Heart left ventricle (tissue), 16 donors: ENCODE data around the gene NDUFS5. TPM values are rescaled to one million over a fixed set of nuclear protein-coding genes. Genes with fewer than 3 reads are reported as not detected.
"Not testable (repeated sequence)": the region's sequence is repeated elsewhere in the genome, so short reads cannot be mapped to it uniquely, and the experiment has no call there.

ENCODE experiments used
- ATAC-seq, 4 donors: fragments of 200-7000 bp; cut with Tn5 transposase; one replicate each; pipeline ENCODE4 v1.9.1; 2020 to 2022; ENCODE audit warnings: moderate library complexity in 4 of 4, mild to moderate bottlenecking in 3 of 4, moderate number of reproducible peaks in 1 of 4
- DNase-seq, 5 donors: peaks; one replicate each; pipeline ENCODE4 v3.0.0-alpha.2; 2020
- H3K27ac ChIP-seq, 12 donors: fragments of 200-600 bp; sonication (generic) in 4 of 12; one replicate each; pipeline versions ENCODE4 v1.5.0 to v1.8.0; 2016 to 2022; ENCODE audit warnings: mild to moderate bottlenecking in 2 of 12
- H3K27me3 ChIP-seq, 9 donors: fragments of 200-600 bp; sonication (generic) in 2 of 9; one replicate each; pipeline versions ENCODE4 v1.5.1 to v1.8.0; 2016 to 2022; ENCODE audit warnings: mild to moderate bottlenecking in 3 of 9
- H3K36me3 ChIP-seq, 9 donors: fragments of 200-600 bp; sonication (generic) in 2 of 9; one replicate each; pipeline versions ENCODE4 v1.5.0 to v1.8.0; 2018 to 2022; ENCODE audit warnings: mild to moderate bottlenecking in 2 of 9
- H3K4me1 ChIP-seq, 12 donors: fragments of 200-600 bp; sonication (generic) in 4 of 12; one replicate each; pipeline versions ENCODE4 v1.5.0 to v1.8.0; 2016 to 2022; ENCODE audit warnings: mild to moderate bottlenecking in 3 of 12
- H3K4me3 ChIP-seq, 12 donors: fragments of 200-600 bp; sonication (generic) in 4 of 12; one replicate each; pipeline versions ENCODE4 v1.5.0 to v1.8.0; 2017 to 2022; ENCODE audit warnings: mild to moderate bottlenecking in 9 of 12, moderate library complexity in 4 of 12
- H3K9me3 ChIP-seq, 12 donors: fragments of 200-600 bp; sonication (generic) in 4 of 12; one replicate each; pipeline versions ENCODE4 v1.5.0 to v1.8.0; 2016 to 2022; ENCODE audit warnings: mild to moderate bottlenecking in 1 of 12
- POLR2A ChIP-seq, 2 donors: fragments of 450-650 bp; IDR thresholded peaks; one replicate each; pipeline ENCODE4 v1.6.1; 2017; ENCODE audit warnings: antibody characterized with exemption in 2 of 2, mild to moderate bottlenecking in 2 of 2, moderate library complexity in 2 of 2
- WGBS, 4 donors: extraction: QIAGEN DNeasy Blood & Tissue Kit in 2 of 4; methylation state at CpG; one replicate each; pipeline versions ENCODE4 v1.1.5 to v1.1.7; 2013 to 2018; 5-methylcytosine and 5-hydroxymethylcytosine counted together
- intact Hi-C, 10 donors: fragments of 100-400 bp; cut with DNase I; formaldehyde crosslinking; loops; one replicate each; pipeline versions ENCODE4 v1.11.1 to v1.14.2; 2022
- polyA plus RNA-seq, 2 donors: library from polyadenylated mRNA; stranded (reverse); fragments of 200-250 nt; gene quantifications; one replicate each; pipeline ENCODE4 v1.2.3, GENCODE V29; 2013
- total RNA-seq, 9 donors: library from RNA; depleted of rRNA in 2 of 9; stranded (reverse); fragments of >200 nt in 2 of 9; fragmentation: NEBNext Ultra II Directional in 3 of 9; extraction: Animal tissue kit (Norgen Biotek cat#: 25700) in 3 of 9; gene quantifications; one replicate each; pipeline versions ENCODE4 v1.1.0 to v1.2.4, GENCODE V29; 2016 to 2023
- TF ChIP-seq, protein P1 (sequence below), 12 donors: fragments of 200-600 bp; sonication (generic) in 4 of 12; IDR thresholded peaks; one replicate each; pipeline versions ENCODE4 v1.5.0 to v1.8.0; 2018 to 2022; ENCODE audit warnings: antibody characterized with exemption in 12 of 12, mild to moderate bottlenecking in 5 of 12
- donor health status: ischemic (EF 13 %, LVEDD 7.1; RV severe dilation, severe dysfunction).
- donor health status: healthy with polysubstance abuse.
- donor health status: DM: no; HTN: yes; CAD: no.
- donor health status: DM: no; HTN: no; CAD: no.
- donor health status: ischemic (EF 25% LVEDD 6.9; RV normal size, moderate dysfunction).
- donor health status: ischemic (EF 25% LVEDD 5.7; RV mildly dilated, moderate dysfunction).
- donor health status: healthy.
- donor health status: DM: yes; HTN: yes; CAD: no.
- donor health status: ischemic (EF 35%, LVEDD 5.7; RV mildly dilated, moderate dysfunction).
- donor health status: nonischemic (EF 11% LVEDD 7.7; RV severe dilation, severe dysfunction).
- donor health status: DM: yes; HTN: yes; CAD: no.
- donor health status: PGD.
- donor health status: ischemic (EF 29% LVEDD 5.4; RV normal size, mild dysfunction).
- donor health status: nonischemic (EF 23%, LVEDD 6.1; RV moderate dilation, normal function).

The NDUFS5 gene
- total and polyA plus RNA-seq, 11 donors = 292 to 4,461 (median 578) TPM

DNA sequence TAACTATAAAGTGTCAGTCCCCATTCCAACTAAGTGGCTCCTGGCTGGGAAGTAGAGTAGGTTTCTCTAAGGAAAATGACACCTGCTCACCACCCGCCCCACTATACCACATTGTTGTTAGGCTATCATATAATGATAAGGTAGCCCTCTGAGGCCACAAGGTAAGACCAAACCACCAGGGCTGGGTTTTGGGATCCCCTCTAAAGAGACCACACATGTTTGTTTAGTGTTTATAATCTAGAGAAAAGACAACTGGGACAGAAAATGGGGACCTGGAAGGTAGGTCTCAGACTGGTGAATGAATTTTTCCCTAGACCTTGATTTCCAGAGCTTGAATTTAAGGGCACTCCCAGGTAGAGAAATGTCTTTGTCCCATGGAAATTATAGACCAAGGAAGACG lies 19.9 kb upstream of the NDUFS5 start:
- intact Hi-C loops = loop anchor here in 1 of 10 donors (10.0 kb wide), 1 partner anchor 151 kb away; the partner anchor contains the start of gene RRAGC
- no peak for TF ChIP-seq POLR2A (IDR thresholded peaks at IDR 0.05)
- TF ChIP-seq, protein P1, sequence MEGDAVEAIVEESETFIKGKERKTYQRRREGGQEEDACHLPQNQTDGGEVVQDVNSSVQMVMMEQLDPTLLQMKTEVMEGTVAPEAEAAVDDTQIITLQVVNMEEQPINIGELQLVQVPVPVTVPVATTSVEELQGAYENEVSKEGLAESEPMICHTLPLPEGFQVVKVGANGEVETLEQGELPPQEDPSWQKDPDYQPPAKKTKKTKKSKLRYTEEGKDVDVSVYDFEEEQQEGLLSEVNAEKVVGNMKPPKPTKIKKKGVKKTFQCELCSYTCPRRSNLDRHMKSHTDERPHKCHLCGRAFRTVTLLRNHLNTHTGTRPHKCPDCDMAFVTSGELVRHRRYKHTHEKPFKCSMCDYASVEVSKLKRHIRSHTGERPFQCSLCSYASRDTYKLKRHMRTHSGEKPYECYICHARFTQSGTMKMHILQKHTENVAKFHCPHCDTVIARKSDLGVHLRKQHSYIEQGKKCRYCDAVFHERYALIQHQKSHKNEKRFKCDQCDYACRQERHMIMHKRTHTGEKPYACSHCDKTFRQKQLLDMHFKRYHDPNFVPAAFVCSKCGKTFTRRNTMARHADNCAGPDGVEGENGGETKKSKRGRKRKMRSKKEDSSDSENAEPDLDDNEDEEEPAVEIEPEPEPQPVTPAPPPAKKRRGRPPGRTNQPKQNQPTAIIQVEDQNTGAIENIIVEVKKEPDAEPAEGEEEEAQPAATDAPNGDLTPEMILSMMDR (IDR thresholded peaks at IDR 0.05) = no peak
- 78 to 96% (median 88%) methylated on average over 2 of the region's 2 CpGs for WGBS, 4 donors

GRCh38 chr1:39006726-39007645 lies 19.2 kb upstream of the NDUFS5 start:
- peaks cover 0 to 22% (median 12%) of the 10 kb centered on the region in 12 donors for H3K4me1 ChIP-seq
- ATAC-seq (no peak), DNase-seq (no peak)
- TF ChIP-seq POLR2A (IDR thresholded peaks at IDR 0.05) = no peak
- TF ChIP-seq, protein P1 (IDR thresholded peaks at IDR 0.05) = no peak
- peaks cover 3 to 100% (median 93%) of the 10 kb centered on the region in 9 donors for H3K36me3 ChIP-seq
- H3K27me3 ChIP-seq = no peaks in the 10 kb centered on the region
- H3K9me3 ChIP-seq = no peaks in the 10 kb centered on the region
- intact Hi-C loops = loop anchor here in 1 of 10 donors (10.0 kb wide), 1 partner anchor 152 kb away; the partner anchor contains the start of gene RRAGC
- WGBS, 4 donors = 92 to 95% (median 94%) methylated on average over 13 of the region's 13 CpGs
- no peak overlapping the region for H3K27ac ChIP-seq
- no peak overlapping the region for H3K4me3 ChIP-seq

More for the DNA sequence above, 19.9 kb upstream of the NDUFS5 start:
- no peak for ATAC-seq
- DNase-seq = no peak
- H3K9me3 ChIP-seq = no peaks in the 10 kb centered on the region
- H3K4me1 ChIP-seq = peaks cover 0 to 22% (median 12%) of the 10 kb centered on the region in 12 donors
- no peak overlapping the region for H3K27ac ChIP-seq
- H3K4me3 ChIP-seq = no peak overlapping the region
- peaks cover 6 to 100% (median 99%) of the 10 kb centered on the region in 9 donors for H3K36me3 ChIP-seq
- no peaks in the 10 kb centered on the region for H3K27me3 ChIP-seq

- DNase-seq, H3K9me3 ChIP-seq, ATAC-seq, intact Hi-C loops, H3K27ac ChIP-seq, H3K4me3 ChIP-seq, H3K4me1 ChIP-seq, H3K27me3 ChIP-seq: not testable (repeated sequence)
- H3K36me3 ChIP-seq = peaks cover 0 to 41% (median 21%) of the 10 kb centered on the region in 9 donors
- WGBS, 4 donors = 86 to 92% (median 89%) methylated on average over 8 of the region's 8 CpGs
Observed at GRCh38 chr1:39014956-39015355, 11.2 kb upstream of the NDUFS5 start.

GRCh38 chr1:39016604-39017171 lies 9.5 kb upstream of the NDUFS5 start:
- H3K36me3 ChIP-seq = peaks cover 0 to 24% (median 5%) of the 10 kb centered on the region in 9 donors
- WGBS, 4 donors = 75 to 81% (median 77%) methylated on average over 10 of the region's 10 CpGs
- no peak overlapping the region for H3K27ac ChIP-seq
- intact Hi-C loops = no loop called here
- no peak overlapping the region for H3K4me3 ChIP-seq
- H3K9me3 ChIP-seq = no peaks in the 10 kb centered on the region
- DNase-seq = no peak
- ATAC-seq = no peak
- H3K4me1 ChIP-seq = no peaks in the 10 kb centered on the region
- no peak for TF ChIP-seq POLR2A (IDR thresholded peaks at IDR 0.05)
- TF ChIP-seq, protein P1 (IDR thresholded peaks at IDR 0.05) = no peak
- no peaks in the 10 kb centered on the region for H3K27me3 ChIP-seq
